ENCODE data around the gene MDH1. TPM values are rescaled to one million over a fixed set of nuclear protein-coding genes. Genes with fewer than 3 reads are reported as not detected.

The MDH1 gene
- total and polyA plus RNA-seq, 9 of the 15 experiments (the other 6 are each of a cell fraction or from before 2014, with no cell fraction given): 191 to 1,225 (median 284) TPM

GRCh38 chr2:63588385-63589147, at the start of gene MDH1, which contains the start of gene WDPCP (continued):
- TF ChIP-seq PATZ1 (CRISPR knock-in tag; IDR thresholded peaks at IDR 0.05; ENCODE audit: borderline replicate concordance) (no peak), RBM22 (IDR thresholded peaks at IDR 0.05; ENCODE audit: low read depth, low read length, poor library complexity, severe bottlenecking) (no peak), GTF2E2 (tag; IDR thresholded peaks at IDR 0.05) (no peak; the same call in 1 of the 2 replicates), ZNF134 (CRISPR knock-in tag; conservative IDR thresholded peaks at IDR 0.05) (peak; percentile 69), AFF4 (CRISPR knock-in tag; IDR thresholded peaks at IDR 0.05) (no peak; the same call in 1 of the 2 replicates), ZNF398 (CRISPR knock-in tag; IDR thresholded peaks at IDR 0.05) (no peak), EP400 (IDR thresholded peaks at IDR 0.05) (peak; percentile 94), CGGBP1 (CRISPR knock-in tag; IDR thresholded peaks at IDR 0.05) (no peak), PHF20 (IDR thresholded peaks at IDR 0.05; ENCODE audit: partially characterized antibody) (peak; percentile 22), ZBTB17 (CRISPR knock-in tag; IDR thresholded peaks at IDR 0.05) (peak; percentile 40; the same call in 1 of the 2 replicates), ZNF316 (IDR thresholded peaks at IDR 0.05) (no peak), XRCC5 (IDR thresholded peaks at IDR 0.05; ENCODE audit: low read depth, low read length) (peak; percentile 85), MTF1 (CRISPR knock-in tag; IDR thresholded peaks at IDR 0.05; ENCODE audit: borderline replicate concordance) (no peak), ILK (tag; IDR thresholded peaks at IDR 0.05; ENCODE audit: borderline replicate concordance, low read depth) (no peak), NFIX (CRISPR knock-in tag; IDR thresholded peaks at IDR 0.05; ENCODE audit: low read depth) (no peak), ATF7 (IDR thresholded peaks at IDR 0.05) (peak; percentile 75), CREB3 (tag; conservative IDR thresholded peaks at IDR 0.05; ENCODE audit: low read depth) (peak; percentile 91), RCOR1 (IDR thresholded peaks at IDR 0.05; ENCODE audit: borderline replicate concordance in 1 of 2, low read depth in 2 of 2, low read length in 2 of 2) (peak; percentile 48 to 73; a peak in 3 of 4 replicates), ZSCAN32 (CRISPR knock-in tag; IDR thresholded peaks at IDR 0.05) (no peak)

Measured in K562 (cell line).